Keratinocyte (primary cell): Measurements from ENCODE around the gene SMNDC1.

Source experiments
- CTCF ChIP-seq, 3 experiments: IDR thresholded peaks in 1 of 3; conservative IDR thresholded peaks in 1 of 3; optimal IDR thresholded peaks in 1 of 3; 2 replicates in 2 of 3; 3 replicates in 1 of 3; pipeline versions ENCODE3 to v1.5.1; 2011; ENCODE audit warnings: low read length in 3 of 3, mild to moderate bottlenecking in 3 of 3, moderate library complexity in 2 of 3, control low read depth in 1 of 3, inconsistent platforms in 1 of 3; ENCODE audit not compliant: insufficient read depth in 2 of 3; ENCODE audit errors: extremely low read depth in 1 of 3
- EZH2 ChIP-seq: IDR thresholded peaks from one replicate; pipeline ENCODE4 v1.6.1; 2012; ENCODE audit warnings: inconsistent platforms, mild to moderate bottlenecking, low read length, moderate library complexity

GRCh38 chr10:110306452-110306768 lies 1.7 kb upstream of the SMNDC1 start:
- no peak for TF ChIP-seq CTCF (optimal IDR thresholded peaks at IDR 0.05 in 1 of 3, IDR thresholded peaks at IDR 0.05 in 1 of 3, conservative IDR thresholded peaks at IDR 0.05 in 1 of 3; ENCODE audit: extremely low read depth in 1 of 3, insufficient read depth in 2 of 3, low read length in 3 of 3)
- no peak for TF ChIP-seq EZH2
